HG02840 (cell line): ENCODE measurements around the gene SLIT1.
"Not testable (repeated sequence)": the region's sequence is repeated elsewhere in the genome, so short reads cannot be mapped to it uniquely, and the experiment has no call there.

Experiments used
- ATAC-seq: cut with Tn5 transposase; IDR thresholded peaks from one replicate; pipeline ENCODE4 v1.9.1; 2021; ENCODE audit warnings: mild to moderate bottlenecking, moderate library complexity, moderate number of reproducible peaks; ENCODE audit not compliant: unreplicated experiment, low FRiP score

SLIT1 gene

GRCh38 chr10:97050956-97051496 is 134.7 kb downstream of the SLIT1 start:
- no peak for ATAC-seq

GRCh38 chr10:97050205-97050745 is 135.5 kb downstream of the SLIT1 start:
- ATAC-seq, result no peak

DNA sequence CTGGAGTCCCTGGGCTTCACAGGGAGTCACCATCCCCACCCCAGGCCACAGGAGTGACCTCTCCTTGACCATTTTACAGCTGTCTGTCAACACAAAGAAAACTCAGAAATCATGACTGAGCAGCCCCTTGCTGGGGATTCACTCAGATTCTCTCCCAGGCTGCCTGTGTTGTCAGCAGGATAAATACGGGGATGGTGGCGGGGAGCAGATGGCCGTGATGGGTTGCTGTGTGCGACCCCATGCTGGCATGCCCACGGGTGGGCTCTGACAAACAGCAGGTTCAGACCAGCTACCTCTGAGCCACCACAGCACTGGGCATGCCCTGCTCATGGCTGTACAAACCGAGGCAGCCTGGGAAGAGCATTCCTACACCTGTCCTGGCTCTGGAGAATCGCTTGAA is 136.1 kb downstream of the SLIT1 start:
- no peak for ATAC-seq

DNA sequence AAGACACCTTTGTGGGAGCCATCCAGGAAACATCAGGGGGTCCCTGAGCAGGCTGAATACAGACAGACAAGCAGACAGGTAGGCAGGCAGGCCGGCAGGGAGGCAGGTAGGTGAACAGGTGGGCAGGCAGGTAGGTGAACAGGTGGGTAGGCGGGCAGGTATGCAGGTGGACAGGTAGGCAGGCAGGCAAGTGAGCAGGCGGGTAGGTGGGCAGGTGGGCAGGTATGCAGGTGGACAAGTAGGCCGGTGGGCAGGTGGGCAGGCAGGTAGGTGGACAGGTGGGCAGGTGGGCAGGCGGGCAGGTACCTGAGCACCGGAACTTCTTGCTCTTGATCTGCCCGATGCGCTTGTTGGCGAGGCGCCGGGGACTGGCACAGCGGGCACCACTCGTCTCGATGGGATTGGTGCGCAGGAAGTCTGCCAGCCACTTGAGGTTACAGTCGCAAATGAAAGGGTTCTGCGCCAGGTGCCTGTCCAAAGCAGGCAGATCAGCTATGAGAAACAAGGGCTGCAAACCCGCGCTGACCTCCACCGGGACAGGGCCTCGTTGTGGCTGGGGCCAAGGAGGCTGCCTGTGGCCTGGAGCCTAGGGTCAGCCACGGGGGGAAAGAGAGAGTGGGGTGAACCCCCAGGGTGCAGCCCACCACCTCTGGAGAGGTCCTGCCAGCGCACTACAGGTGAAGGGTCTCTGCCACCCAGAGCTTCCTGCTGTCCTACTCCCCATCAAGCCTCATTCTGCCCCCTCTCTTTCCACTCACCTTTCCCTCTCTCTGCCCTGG is 136.9 kb downstream of the SLIT1 start:
- ATAC-seq, result no peak

GRCh38 chr10:97047788-97048187 is 138.0 kb downstream of the SLIT1 start:
- ATAC-seq, result no peak

DNA sequence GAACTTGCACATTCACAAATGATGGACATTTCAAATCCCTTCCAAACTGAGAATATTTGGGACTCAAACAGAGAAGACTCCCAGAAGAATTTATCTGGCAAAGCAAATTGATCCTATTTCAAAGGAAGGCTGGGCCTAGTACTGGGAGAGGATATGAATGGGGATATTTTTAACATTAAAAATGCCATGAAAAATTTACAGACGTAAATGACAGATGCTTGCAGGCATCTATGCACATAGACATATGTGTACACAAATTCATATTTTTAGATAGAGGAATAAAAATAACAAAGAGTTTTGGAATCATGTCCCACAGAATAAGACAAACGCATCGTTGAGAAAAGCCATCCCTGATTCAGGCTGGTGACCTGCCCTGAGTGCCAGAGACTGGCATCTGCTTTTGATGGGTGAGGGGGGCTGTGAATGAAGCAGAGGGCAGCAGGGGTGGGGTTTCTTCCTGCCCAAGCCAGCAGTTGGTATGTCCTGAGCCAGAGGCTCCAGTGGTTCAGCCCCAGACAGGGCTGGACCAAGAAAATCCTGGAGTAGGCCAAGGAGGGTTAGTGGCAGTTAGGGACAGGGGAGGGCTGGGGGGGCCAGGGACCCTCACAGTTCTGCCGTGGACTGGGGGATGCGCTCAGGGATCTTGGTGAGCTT is 138.5 kb downstream of the SLIT1 start:
- ATAC-seq, result no peak

- no peak for ATAC-seq
Measured at GRCh38 chr10:97046456-97047082, 139.2 kb downstream of the SLIT1 start.

- no peak for ATAC-seq
Measured at GRCh38 chr10:97043563-97043855, 142.2 kb downstream of the SLIT1 start.

GRCh38 chr10:97042716-97043562 is 142.8 kb downstream of the SLIT1 start:
- no peak for ATAC-seq

DNA sequence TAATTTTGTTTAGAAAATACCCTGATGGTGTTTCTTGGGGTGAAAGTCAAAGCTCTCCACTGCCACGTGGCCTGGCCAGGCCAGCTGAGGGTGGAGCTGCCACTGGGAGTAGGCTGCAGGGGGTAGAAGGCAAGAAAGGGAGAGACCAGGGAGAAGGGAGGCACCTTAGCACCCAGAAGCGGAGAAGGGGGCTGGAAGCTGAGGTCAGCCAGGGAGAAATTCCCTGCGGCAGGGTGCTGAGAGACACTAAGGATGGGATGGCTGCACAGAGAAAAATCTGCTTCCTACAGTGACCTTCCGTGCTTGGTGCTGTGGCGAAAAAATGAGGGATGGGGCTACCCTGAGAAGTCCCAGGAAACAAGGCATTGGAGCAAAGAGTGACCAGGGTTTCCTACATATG is 143.7 kb downstream of the SLIT1 start:
- no peak for ATAC-seq

- no peak for ATAC-seq
Measured at GRCh38 chr10:97040706-97041105, 145.1 kb downstream of the SLIT1 start.

- no peak for ATAC-seq
Measured at GRCh38 chr10:97040248-97040584, 145.5 kb downstream of the SLIT1 start.

- ATAC-seq, result no peak
Measured at GRCh38 chr10:97039538-97040247, 146.1 kb downstream of the SLIT1 start.

DNA sequence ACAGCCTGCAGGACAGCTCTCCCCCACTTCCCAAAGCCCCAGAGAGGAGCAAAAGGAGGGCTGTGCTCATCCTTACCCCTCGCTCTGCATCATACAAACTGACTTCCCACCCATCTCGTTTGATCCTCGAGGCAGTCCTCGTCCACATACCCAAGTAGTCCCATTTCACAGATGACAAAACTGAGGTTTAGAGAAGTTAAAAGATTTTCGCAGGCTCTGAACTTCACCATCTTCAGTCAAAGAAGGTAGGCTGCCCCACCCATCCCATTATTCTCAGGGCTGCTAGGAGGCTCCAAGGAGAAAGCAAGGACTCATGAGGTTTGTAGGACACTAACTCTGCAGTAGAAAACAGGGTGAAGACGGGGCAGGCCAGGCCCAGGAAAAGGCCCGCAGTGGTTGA is 147.1 kb downstream of the SLIT1 start:
- ATAC-seq, result no peak

- ATAC-seq, result no peak
Measured at GRCh38 chr10:97037365-97038361, 148.1 kb downstream of the SLIT1 start.

GRCh38 chr10:97034958-97035769 is 150.6 kb downstream of the SLIT1 start:
- ATAC-seq, result no peak

GRCh38 chr10:97034301-97034700 is 151.5 kb downstream of the SLIT1 start:
- ATAC-seq, result no peak

- not testable (repeated sequence) for ATAC-seq
Measured at GRCh38 chr10:97033841-97034240, 151.9 kb downstream of the SLIT1 start.
